Fibroblast of the conjunctiva (primary cell): Measurements from ENCODE around the gene VPS13A.

Experiments
- DNase-seq: peaks from one replicate; pipeline ENCODE4 v3.0.0-alpha.2; 2010; ENCODE audit warnings: low read depth

The VPS13A gene

GRCh38 chr9:77457916-77458592, 280.7 kb downstream of the VPS13A start:
- DNase-seq = peak; percentile 47

GRCh38 chr9:77460938-77461337, 283.6 kb downstream of the VPS13A start:
- no peak for DNase-seq

DNA sequence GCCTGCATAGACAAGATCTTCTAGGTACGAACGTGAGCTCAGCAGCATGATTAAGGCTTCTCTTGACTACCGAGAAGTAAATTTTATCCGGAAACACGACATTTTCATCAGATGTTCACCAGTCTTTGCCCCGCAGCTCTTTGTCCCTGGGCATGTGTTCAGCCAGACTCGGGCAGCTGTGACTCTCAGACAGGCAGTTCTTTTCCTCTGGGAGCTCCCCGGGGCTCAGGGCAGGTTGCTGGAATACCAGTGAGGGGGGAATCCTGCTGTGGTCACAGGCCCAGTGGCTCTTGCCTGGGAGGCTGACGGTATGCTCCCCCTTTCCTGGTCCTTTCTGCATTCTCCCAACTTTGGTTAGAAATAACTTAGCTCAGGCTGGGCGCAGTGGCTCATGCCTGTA, 284.7 kb downstream of the VPS13A start:
- no peak for DNase-seq

DNA sequence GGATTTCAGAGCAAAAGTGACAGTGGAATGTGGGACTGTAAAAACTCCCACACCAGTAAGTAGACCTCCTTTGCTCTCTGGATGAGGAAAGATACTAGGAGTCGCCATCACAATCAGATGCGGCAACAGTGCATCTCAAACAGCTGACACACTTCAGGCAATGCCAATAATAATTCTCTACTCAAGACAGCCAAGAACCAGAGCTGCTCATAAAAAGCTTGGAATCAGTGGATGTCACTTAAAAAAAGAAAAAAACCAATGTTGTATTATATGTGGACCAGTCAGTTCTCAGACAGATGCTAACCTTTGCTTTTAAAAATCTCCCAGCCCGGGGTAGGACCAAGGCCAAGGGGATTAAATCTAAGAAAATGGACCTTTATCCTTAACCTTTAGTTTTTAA, 285.8 kb downstream of the VPS13A start:
- DNase-seq = no peak

- DNase-seq = peak; percentile 21
Observed at GRCh38 chr9:77464661-77465060, 287.3 kb downstream of the VPS13A start.

GRCh38 chr9:77469515-77470231, 292.3 kb downstream of the VPS13A start:
- DNase-seq = no peak
